Fibroblast of mammary gland (primary cell): ENCODE measurements around the gene RCOR3.
A peak's percentile ranks its signal among the peaks of the same experiment; 100 is the strongest.
"Not testable (repeated sequence)": the region's sequence is repeated elsewhere in the genome, so short reads cannot be mapped to it uniquely, and the experiment has no call there.

Source experiments
- DNase-seq: peaks from one replicate; pipeline ENCODE4 v3.0.0-alpha.2; 2010; ENCODE audit warnings: low read depth
- H3K4me3 ChIP-seq: 2 replicates; pipeline ENCODE4 v1.5.1; 2011; ENCODE audit warnings: low read depth, mild to moderate bottlenecking, low read length, moderate library complexity; ENCODE audit not compliant: control insufficient read depth
- CTCF ChIP-seq: conservative IDR thresholded peaks from 2 replicates; pipeline ENCODE4 v1.5.1; 2011; ENCODE audit warnings: low read depth, low read length, inconsistent platforms; ENCODE audit not compliant: control insufficient read depth, insufficient read depth

Gene RCOR3

GRCh38 chr1:211258756-211259637 is at the start of gene RCOR3:
RCOR3 (plus strand) TSS chr1:211259366; CDS start chr1:211259561, 195 bp downstream.
- peak; percentile 81 for DNase-seq
- H3K4me3 ChIP-seq, result peak within 1 kb of the TSS; percentile 74
- peak; percentile 34 for TF ChIP-seq CTCF

- DNase-seq, result no peak
- no peak overlapping the region for H3K4me3 ChIP-seq
- no peak for TF ChIP-seq CTCF
Measured at GRCh38 chr1:211210052-211210451, 49.1 kb upstream of the RCOR3 start.

GRCh38 chr1:211210965-211211364 is 48.2 kb upstream of the RCOR3 start:
- DNase-seq, result no peak
- no peak for TF ChIP-seq CTCF
- H3K4me3 ChIP-seq, result no peak overlapping the region

GRCh38 chr1:211213702-211214101 is 45.5 kb upstream of the RCOR3 start:
- DNase-seq, result no peak
- H3K4me3 ChIP-seq, result no peak overlapping the region
- TF ChIP-seq CTCF, result no peak

- DNase-seq, result no peak
- no peak for TF ChIP-seq CTCF
- no peak overlapping the region for H3K4me3 ChIP-seq
Measured at GRCh38 chr1:211215577-211215976, 43.6 kb upstream of the RCOR3 start.

- TF ChIP-seq CTCF, result no peak
- H3K4me3 ChIP-seq, result no peak overlapping the region
- DNase-seq, result no peak
Measured at GRCh38 chr1:211217392-211217791, 41.8 kb upstream of the RCOR3 start.

- not testable (repeated sequence) for H3K4me3 ChIP-seq, DNase-seq
Measured at GRCh38 chr1:211222469-211223234, 36.5 kb upstream of the RCOR3 start.

- H3K4me3 ChIP-seq, DNase-seq: not testable (repeated sequence)
Measured at GRCh38 chr1:211228573-211229364, 30.4 kb upstream of the RCOR3 start.
